Inflammatory macrophage (primary cell): ENCODE data around the gene GNPDA2.
"Not testable (repeated sequence)": the region's sequence is repeated elsewhere in the genome, so short reads cannot be mapped to it uniquely, and the experiment has no call there.

Experiments used
- DNase-seq, 2 donors: peaks; one replicate each; pipeline ENCODE4 v3.0.0-alpha.2; 2020 to 2022
- total RNA-seq, 18 experiments: gene quantifications; one replicate each; lab custom pipeline; 2026; ENCODE audit warnings: mixed read lengths in 6 of 18, inconsistent platforms in 2 of 18; lab: John Stamatoyannopoulos, UW

The GNPDA2 gene
- 6.7 to 16.7 (median 12.5) reads per million in 18 experiments for total RNA-seq

GRCh38 chr4:44726038-44726871, at the start of gene GNPDA2:
TSS of gene GNPDA2 (minus strand) at chr4:44726556. CDS start at chr4:44722207, 4,349 bp downstream.
- DNase-seq, result peak; percentile 85 to 94

GRCh38 chr4:44772340-44772739, 46.0 kb upstream of the GNPDA2 start:
- no peak for DNase-seq

GRCh38 chr4:44771789-44772188, 45.4 kb upstream of the GNPDA2 start:
- no peak for DNase-seq

- no peak for DNase-seq
Observed at GRCh38 chr4:44766453-44766852, 40.1 kb upstream of the GNPDA2 start.

GRCh38 chr4:44765116-44765515, 38.8 kb upstream of the GNPDA2 start:
- DNase-seq, result no peak

- no peak for DNase-seq
Observed at GRCh38 chr4:44761306-44761705, 35.0 kb upstream of the GNPDA2 start.

GRCh38 chr4:44760142-44760898, 34.0 kb upstream of the GNPDA2 start:
- DNase-seq, result peak; percentile 28 to 54

GRCh38 chr4:44756559-44756958, 30.2 kb upstream of the GNPDA2 start:
- DNase-seq, result no peak

- no peak for DNase-seq
Observed at GRCh38 chr4:44740201-44740600, 13.8 kb upstream of the GNPDA2 start.

GRCh38 chr4:44738615-44739014, 12.3 kb upstream of the GNPDA2 start:
- DNase-seq, result no peak

- no peak for DNase-seq
Observed at GRCh38 chr4:44736900-44737299, 10.5 kb upstream of the GNPDA2 start.

- not testable (repeated sequence) for DNase-seq
Observed at GRCh38 chr4:44728694-44729093, 2.3 kb upstream of the GNPDA2 start.

GRCh38 chr4:44727471-44727870, 1.1 kb upstream of the GNPDA2 start:
- DNase-seq, result no peak

- DNase-seq, result no peak
Observed at GRCh38 chr4:44725726-44726037, 674 bp downstream of the GNPDA2 start.

- no peak for DNase-seq
Observed at GRCh38 chr4:44725166-44725565, 1.2 kb downstream of the GNPDA2 start.

- DNase-seq, result no peak
Observed at GRCh38 chr4:44722001-44722400, 4.4 kb downstream of the GNPDA2 start.

GRCh38 chr4:44720371-44720770, 6.0 kb downstream of the GNPDA2 start:
- DNase-seq, result no peak

- no peak for DNase-seq
Observed at GRCh38 chr4:44716597-44716996, 9.8 kb downstream of the GNPDA2 start.

GRCh38 chr4:44713125-44713524, 13.2 kb downstream of the GNPDA2 start:
- no peak for DNase-seq

- DNase-seq, result no peak
Observed at GRCh38 chr4:44704673-44705072, 21.7 kb downstream of the GNPDA2 start.

- no peak for DNase-seq
Observed at GRCh38 chr4:44701037-44701436, 25.3 kb downstream of the GNPDA2 start.

- DNase-seq, result no peak
Observed at GRCh38 chr4:44700427-44700826, 25.9 kb downstream of the GNPDA2 start.

- no peak for DNase-seq
Observed at GRCh38 chr4:44684648-44685047, 41.7 kb downstream of the GNPDA2 start.

- DNase-seq, result peak; percentile 17 to 23
Observed at GRCh38 chr4:44679060-44679459, 47.3 kb downstream of the GNPDA2 start.
